A673 (cell line): ENCODE data around the gene BEND6. TPM values are rescaled to one million over a fixed set of nuclear protein-coding genes. Genes with fewer than 3 reads are reported as not detected.

ENCODE experiments used
- BruUV-seq: library from RNA; stranded (reverse); fragments of 400-500 nt; replicated peaks from 2 replicates; lab custom pipeline; 2021; lab: Mats Ljungman, UMichigan
- CTCF ChIA-PET: fragments of 300-600 bp; sonication (Branson Sonifier 250); formaldehyde crosslinking; loops from one replicate; lab custom pipeline; 2022; ENCODE audit warnings: antibody characterized with exemption; lab: Charles Lee
- POLR2A ChIA-PET: fragments of 300-600 bp; sonication (Branson Sonifier 250); formaldehyde crosslinking; loops from one replicate; lab custom pipeline; 2022; ENCODE audit warnings: antibody characterized with exemption; ENCODE audit not compliant: low non-redundant PET; lab: Charles Lee
- DNase-seq: peaks from one replicate; pipeline ENCODE4 v3.0.0-alpha.2; 2015; ENCODE audit warnings: low spot score
- H3K27ac ChIP-seq: fragments of 200-600 bp; sonication (generic); 2 replicates; pipeline ENCODE4 v1.5.1; 2016; ENCODE audit warnings: mixed run types, low read depth, mild to moderate bottlenecking, mixed read lengths, antibody characterized with exemption, low read length; ENCODE audit not compliant: poor library complexity, severe bottlenecking
- H3K27me3 ChIP-seq: fragments of 200-600 bp; sonication (generic); replicated peaks from 2 replicates; pipeline ENCODE4 v1.6.1; 2017; ENCODE audit warnings: mixed run types, low read depth, mild to moderate bottlenecking, mixed read lengths, antibody characterized with exemption, low read length; ENCODE audit not compliant: insufficient read depth, poor library complexity
- H3K36me3 ChIP-seq: fragments of 200-600 bp; sonication (generic); 2 replicates; pipeline ENCODE4 v1.6.1; 2016; ENCODE audit warnings: mixed run types, mild to moderate bottlenecking, mixed read lengths, antibody characterized with exemption, low read length; ENCODE audit not compliant: insufficient read depth, poor library complexity, severe bottlenecking
- H3K4me1 ChIP-seq: fragments of 200-600 bp; sonication (generic); 2 replicates; pipeline ENCODE4 v1.6.1; 2017; ENCODE audit warnings: mixed run types, mild to moderate bottlenecking, mixed read lengths, antibody characterized with exemption, low read length; ENCODE audit not compliant: insufficient read depth, poor library complexity, severe bottlenecking
- H3K4me3 ChIP-seq: fragments of 200-600 bp; sonication (generic); 2 replicates; pipeline ENCODE4 v1.5.1; 2016; ENCODE audit warnings: low read depth, mixed run types, mild to moderate bottlenecking, mixed read lengths, low read length; ENCODE audit not compliant: poor library complexity, severe bottlenecking
- H3K9me3 ChIP-seq: fragments of 200-600 bp; sonication (generic); 2 replicates; pipeline ENCODE4 v1.6.1; 2016; ENCODE audit warnings: mixed run types, low read depth, mild to moderate bottlenecking, mixed read lengths, antibody characterized with exemption, low read length; ENCODE audit not compliant: poor library complexity, severe bottlenecking
- CTCF ChIP-seq: fragments of 300-800, 200-600 bp; sonication (generic); conservative IDR thresholded peaks from 2 replicates; pipeline ENCODE4 v1.5.1; 2017; ENCODE audit warnings: low read depth, mild to moderate bottlenecking, antibody characterized with exemption, low read length, moderate library complexity, mixed read lengths
- EZH2 ChIP-seq: fragments of 200-600 bp; sonication (generic); IDR thresholded peaks from 2 replicates; pipeline ENCODE4 v1.6.1; 2017; ENCODE audit warnings: borderline replicate concordance, low read depth, mild to moderate bottlenecking, mixed read lengths, antibody characterized with exemption, low read length; ENCODE audit not compliant: poor library complexity, severe bottlenecking
- intact Hi-C: fragments of 100-400 bp; cut with micrococcal nuclease; formaldehyde crosslinking; loops from one replicate; pipeline ENCODE4 v1.10.0; 2022; ENCODE audit not compliant: unreplicated experiment
- total RNA-seq: library from RNA; stranded (reverse); gene quantifications from 2 replicates; pipeline ENCODE4 v1.2.3, GENCODE V29; 2021

The BEND6 gene
- total RNA-seq, 1 experiment from 2014 or later: 5.3 TPM

GRCh38 chr6:56946368-56946767 lies 8.5 kb upstream of the BEND6 start:
- Histone ChIP-seq H3K36me3 (no peaks in the 10 kb centered on the region), H3K27me3 (no peaks in the 10 kb centered on the region), H3K4me3 (no peak overlapping the region), H3K9me3 (no peaks in the 10 kb centered on the region), H3K4me1 (peaks cover 21% of the 10 kb centered on the region), H3K27ac (no peak overlapping the region)
- no TSS peak for BruUV-seq
- ChIA-PET CTCF (no interaction called here), POLR2A (no interaction called here)
- DNase-seq: no peak
- TF ChIP-seq CTCF: no peak
- no peak for TF ChIP-seq EZH2
- intact Hi-C loops: no loop called here

GRCh38 chr6:56947924-56948323 lies 7.0 kb upstream of the BEND6 start:
- no peak for TF ChIP-seq EZH2
- no peak for TF ChIP-seq CTCF
- POLR2A ChIA-PET: no interaction called here
- H3K36me3 ChIP-seq: no peaks in the 10 kb centered on the region
- H3K27ac ChIP-seq: no peak overlapping the region
- CTCF ChIA-PET: no interaction called here
- BruUV-seq: no TSS peak
- intact Hi-C loops: no loop called here
- H3K4me1 ChIP-seq: peaks cover 24% of the 10 kb centered on the region
- H3K27me3 ChIP-seq: no peaks in the 10 kb centered on the region
- H3K4me3 ChIP-seq: no peak overlapping the region
- no peaks in the 10 kb centered on the region for H3K9me3 ChIP-seq
- DNase-seq: no peak

- no peak for DNase-seq
- H3K4me3 ChIP-seq: no peak overlapping the region
- H3K9me3 ChIP-seq: no peaks in the 10 kb centered on the region
- TF ChIP-seq CTCF (no peak), EZH2 (no peak)
- intact Hi-C loops: no loop called here
- no peaks in the 10 kb centered on the region for H3K36me3 ChIP-seq
- H3K27me3 ChIP-seq: no peaks in the 10 kb centered on the region
- POLR2A ChIA-PET: no interaction called here
- H3K4me1 ChIP-seq: peaks cover 30% of the 10 kb centered on the region
- CTCF ChIA-PET: no interaction called here
- H3K27ac ChIP-seq: no peak overlapping the region
- no TSS peak for BruUV-seq
Observed at GRCh38 chr6:56949265-56949664, 5.6 kb upstream of the BEND6 start.
